ENCODE data around the gene KCNS1.
"Not testable (repeated sequence)": the region's sequence is repeated elsewhere in the genome, so short reads cannot be mapped to it uniquely, and the experiment has no call there.

The KCNS1 gene

DNA sequence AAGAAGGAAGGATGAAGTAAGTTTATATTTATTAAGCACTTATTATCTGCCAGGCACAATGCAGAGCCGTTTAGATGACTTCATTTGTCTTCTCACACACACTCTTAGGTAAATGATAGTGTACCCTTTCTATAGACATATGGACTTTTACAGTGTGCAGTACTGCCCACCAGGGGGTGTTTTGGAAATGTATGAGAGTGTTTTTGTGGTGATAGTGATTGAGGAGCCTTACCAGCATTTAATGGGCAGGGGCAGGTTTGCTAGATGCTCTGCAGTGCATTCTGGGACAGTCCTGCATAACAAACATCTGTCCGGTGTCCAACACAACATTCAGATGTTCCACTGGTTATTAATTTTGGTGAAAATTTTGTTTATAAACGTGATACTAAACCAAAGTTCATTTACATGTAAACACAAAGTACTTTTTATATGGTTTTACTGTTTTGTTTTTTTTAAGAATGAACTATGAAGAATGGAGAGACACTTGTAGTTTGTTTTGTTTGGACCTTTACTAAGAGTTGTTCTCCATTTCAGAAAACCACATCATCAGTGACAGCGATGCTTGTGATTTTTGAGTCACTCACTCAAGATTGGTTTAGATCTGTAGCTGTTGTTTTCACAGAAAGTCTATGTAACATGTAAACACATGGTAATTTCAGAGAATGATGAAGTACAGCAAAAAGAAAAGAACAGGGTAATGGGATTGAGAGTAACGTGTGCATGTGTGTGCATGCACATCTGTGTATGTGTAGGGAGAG is 19.9 kb downstream of the KCNS1 start:
- no peak for DNase-seq (ENCODE audit: low read depth in 2 of 2)

DNA sequence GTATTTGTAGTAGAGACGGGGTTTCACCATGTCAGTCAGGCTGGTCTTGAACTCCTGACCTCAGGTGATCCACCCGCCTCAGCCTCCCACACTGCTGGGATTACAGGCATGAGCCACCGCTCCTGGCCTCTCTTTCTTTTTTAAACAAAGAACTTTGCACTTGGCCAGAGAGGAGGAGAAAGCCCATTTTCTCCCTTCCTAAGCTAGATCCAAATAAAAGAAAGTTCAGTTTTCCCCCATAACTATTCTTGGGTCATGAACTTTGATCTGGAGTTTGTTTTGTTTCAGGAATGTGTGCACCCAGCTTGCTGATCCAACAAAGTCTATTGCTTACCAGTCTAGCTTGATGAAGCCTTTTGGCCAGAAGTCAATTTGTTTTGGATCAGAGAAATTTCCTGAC is 23.4 kb downstream of the KCNS1 start:
- DNase-seq (ENCODE audit: low read depth in 2 of 2), result no peak

DNA sequence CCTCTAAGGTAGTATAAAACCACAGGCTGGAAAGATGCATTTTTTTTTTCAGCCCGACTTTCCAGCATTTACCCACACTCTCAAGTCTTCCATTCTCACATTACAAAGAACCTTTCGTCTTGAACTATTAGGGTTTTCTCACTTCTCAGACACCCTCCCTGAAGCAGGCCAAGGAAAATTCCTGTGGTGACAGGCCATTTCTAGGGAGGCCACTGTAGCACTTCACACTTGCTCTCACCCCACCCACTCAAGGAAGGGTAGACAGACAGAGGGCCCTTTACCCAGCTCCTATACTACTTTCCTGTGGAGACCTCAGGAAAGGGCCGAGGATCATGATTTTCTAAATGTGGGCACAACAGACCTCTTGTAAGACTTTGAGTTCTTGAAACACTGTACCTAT is 27.7 kb downstream of the KCNS1 start:
- DNase-seq (ENCODE audit: low read depth in 2 of 2), result no peak

- no peak for DNase-seq (ENCODE audit: low read depth in 2 of 2)
These were observed 28.9 kb downstream of the KCNS1 start for GRCh38 chr20:45072066-45072465.

- DNase-seq (ENCODE audit: low read depth in 2 of 2), result no peak
These were observed 29.8 kb downstream of the KCNS1 start for GRCh38 chr20:45070932-45071632.

DNA sequence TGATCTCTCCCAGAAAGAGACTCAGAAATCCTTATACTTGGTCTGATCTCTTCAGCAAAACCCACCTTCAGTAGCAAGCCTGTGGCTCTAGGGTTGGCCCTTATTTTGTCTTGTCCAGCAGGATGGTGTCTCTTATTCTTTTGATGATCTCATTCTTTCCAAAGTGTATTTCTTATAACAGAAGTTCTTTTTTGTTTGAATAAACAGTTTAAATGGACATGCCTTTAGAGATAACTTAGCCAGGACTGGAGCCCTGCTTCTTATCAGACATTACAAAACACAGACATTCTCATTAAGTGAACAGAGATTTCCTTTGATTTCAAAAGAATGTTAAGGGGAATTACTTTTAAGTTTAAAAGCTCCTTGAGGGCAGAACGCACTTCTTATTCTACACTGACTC is 31.7 kb downstream of the KCNS1 start:
- no peak for DNase-seq (ENCODE audit: low read depth in 2 of 2)

DNA sequence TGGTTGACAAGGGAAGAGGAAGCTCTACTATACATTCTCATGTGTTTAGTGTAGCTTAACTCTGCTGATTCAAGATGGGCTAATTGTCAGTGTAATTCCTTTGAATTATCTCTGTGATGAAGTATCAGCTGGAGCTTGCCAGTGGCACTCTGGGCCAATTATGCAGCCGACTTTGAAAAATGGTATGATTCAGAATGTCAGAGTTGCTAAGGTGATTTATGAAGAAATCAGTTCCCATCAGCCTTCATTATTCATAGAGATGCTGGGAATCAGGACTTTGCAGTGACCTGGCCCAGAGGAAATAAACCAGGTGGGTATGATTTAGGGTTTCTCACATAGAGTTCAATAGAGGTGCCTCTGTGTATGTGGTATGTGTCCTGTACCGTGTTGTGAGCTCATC is 33.4 kb downstream of the KCNS1 start:
- no peak for DNase-seq (ENCODE audit: low read depth in 2 of 2)

GRCh38 chr20:45067087-45067486 is 33.8 kb downstream of the KCNS1 start:
- no peak for DNase-seq (ENCODE audit: low read depth in 2 of 2)

DNA sequence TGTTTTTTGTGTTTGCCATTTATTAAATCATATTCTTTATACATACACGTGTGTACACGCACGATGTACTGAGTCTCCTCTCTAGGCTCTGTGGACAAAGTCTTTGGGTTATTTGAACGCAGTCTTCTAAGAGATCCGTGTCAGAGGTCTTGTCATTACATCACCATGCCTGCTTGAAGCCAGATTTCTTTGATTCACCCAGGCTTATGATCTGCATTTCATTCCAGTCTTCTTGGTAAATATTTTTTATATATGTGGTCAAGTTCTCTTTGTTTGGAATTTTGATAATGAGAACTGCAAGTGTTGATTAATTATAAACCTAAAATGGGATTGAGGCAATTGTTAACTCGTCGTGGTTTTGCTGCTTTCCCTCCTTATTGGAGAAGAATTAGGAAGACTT is 34.6 kb downstream of the KCNS1 start:
- DNase-seq (ENCODE audit: low read depth in 2 of 2), result no peak

DNA sequence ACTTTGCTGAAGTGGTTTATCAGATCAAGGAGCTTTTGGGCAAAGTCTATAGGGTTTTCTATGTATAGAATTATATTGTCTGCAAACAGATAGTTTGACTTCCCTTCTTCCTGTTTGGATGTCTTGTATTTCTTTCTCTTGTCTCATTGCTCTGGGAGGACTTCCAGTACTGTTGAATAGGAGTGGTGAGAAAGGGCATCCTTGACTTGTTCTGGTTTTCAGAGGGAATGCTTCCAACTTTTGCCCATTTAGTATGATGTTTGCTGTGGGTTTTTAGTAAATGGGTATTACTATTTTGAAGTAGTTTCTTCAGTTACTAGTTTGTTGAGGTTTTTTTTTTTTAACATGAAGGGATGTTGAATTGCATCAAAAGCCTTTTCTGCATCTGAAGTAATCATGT is 36.1 kb downstream of the KCNS1 start:
- DNase-seq (ENCODE audit: low read depth in 2 of 2), result no peak

DNA sequence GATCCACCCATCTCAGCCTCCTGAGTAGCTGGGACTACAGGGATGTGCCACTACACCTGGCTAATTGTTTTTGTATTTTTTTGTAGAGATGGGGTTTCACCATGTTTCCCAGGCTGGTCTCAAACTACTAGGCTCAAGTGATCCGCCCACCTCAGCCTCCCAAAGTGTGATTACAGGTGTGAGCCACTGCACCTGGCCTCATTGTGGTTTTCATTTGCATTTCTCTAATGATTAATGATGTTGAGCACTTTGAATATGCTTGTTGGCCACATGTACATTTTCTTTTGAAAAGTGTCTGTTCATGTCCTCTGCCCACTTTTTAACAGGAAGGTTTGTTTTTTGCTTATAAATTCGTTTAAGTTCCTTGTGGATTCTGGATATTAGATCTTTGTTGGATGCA is 37.8 kb downstream of the KCNS1 start:
- DNase-seq (ENCODE audit: low read depth in 2 of 2), result not testable (repeated sequence)

- no peak for DNase-seq (ENCODE audit: low read depth in 2 of 2)
These were observed 39.7 kb downstream of the KCNS1 start for GRCh38 chr20:45061244-45061643.

DNA sequence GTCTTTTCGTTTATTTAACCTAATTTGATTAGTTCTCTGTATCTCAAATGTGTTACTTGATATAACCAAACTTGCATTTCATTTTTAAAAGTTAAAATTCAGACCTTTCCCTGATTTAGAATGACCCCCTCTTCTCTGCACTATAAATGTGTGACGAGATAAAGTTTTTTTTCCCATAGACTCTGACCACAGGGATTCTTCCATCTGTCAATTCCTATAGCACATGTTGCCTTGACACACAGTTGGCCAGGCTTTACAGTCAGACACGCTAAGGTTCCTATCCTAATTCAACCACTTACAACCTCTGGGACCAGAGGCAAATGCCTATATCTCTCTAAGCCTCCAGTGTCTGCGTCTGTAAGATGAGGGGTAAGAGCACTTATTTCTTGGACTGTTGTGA is 40.6 kb downstream of the KCNS1 start:
- DNase-seq (ENCODE audit: low read depth in 2 of 2), result no peak

- DNase-seq (ENCODE audit: low read depth in 2 of 2), result no peak
These were observed 41.8 kb downstream of the KCNS1 start for GRCh38 chr20:45059022-45059728.

- DNase-seq (ENCODE audit: low read depth in 2 of 2), result no peak
These were observed 42.6 kb downstream of the KCNS1 start for GRCh38 chr20:45058168-45058850.

DNA sequence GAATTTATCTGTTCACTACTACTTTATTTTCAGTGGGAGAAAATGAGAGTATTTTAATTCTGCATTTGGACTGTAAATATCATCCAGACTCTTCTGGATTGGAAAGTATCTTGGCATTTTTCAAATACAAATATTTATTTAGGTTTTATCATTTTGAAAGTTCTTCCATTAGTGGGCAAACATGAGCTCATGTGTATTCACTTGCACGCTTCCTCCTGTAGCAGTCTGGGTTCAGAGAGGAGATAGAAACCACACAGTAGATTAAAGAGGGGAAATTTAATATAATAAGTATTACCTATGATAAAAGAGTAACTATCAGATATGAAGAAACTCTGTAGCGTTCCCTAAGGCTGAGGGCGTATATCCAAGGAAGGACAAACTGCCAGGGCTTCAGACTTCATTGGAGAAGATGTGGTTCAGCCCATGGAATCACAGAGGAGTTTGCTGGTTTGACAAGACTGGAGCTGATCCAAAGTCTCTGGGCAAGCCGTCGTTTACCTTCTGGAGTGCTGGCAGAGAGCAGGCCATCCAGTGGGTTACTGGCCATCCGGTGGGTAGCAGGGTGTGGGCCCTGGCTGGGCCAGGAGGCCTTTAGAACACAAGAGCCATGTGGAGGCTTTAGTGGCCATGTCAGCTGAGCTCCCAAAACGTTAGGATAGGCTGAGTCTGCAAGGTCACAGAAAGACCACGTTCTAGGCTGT is 44.3 kb downstream of the KCNS1 start:
- no peak for DNase-seq (ENCODE audit: low read depth in 2 of 2)

GRCh38 chr20:45055056-45055455 is 45.9 kb downstream of the KCNS1 start:
- DNase-seq (ENCODE audit: low read depth in 2 of 2), result no peak

DNA sequence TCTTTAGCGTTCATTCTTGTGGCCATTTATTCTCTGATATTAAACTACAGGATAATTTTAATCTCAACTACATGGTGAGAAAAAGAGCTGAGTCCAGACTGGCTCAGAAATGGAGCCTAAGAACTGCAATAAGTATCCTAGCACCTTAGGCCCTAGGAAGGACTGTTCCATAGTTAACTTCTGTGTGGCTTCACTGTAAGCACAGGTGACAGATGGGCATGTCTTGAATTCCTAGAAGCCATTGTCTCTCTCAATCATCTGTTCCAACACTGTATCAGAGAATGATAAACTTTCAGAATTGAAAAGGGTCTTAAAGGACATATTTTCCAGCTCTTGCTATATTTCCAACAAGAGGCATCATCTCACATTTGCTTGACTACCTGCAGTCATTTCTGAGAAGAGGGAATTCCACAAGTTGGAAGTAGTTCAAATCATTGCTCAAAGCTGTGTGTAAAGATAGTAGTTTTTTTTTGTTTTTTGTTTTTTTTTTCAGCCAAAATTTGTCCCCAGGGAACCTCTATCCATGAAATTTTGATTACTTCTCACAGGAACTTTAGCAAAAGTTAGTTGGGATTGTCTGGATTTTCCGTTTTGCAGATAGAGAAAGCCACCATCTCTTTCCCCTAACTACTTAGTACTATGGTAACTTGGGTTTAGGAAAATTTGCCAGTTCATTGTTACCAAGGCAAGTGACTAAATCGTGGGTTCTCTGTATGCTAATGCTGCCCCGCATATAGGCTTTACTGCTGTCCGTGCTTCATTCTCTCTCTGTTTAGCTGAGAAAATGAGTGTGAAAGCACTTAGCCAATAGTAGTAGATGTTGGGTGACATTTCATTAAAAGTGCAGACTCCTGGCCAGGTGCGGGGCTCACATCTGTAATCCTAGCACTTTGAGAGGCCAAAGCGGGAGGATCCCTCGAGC is 47.2 kb downstream of the KCNS1 start:
- DNase-seq (ENCODE audit: low read depth in 2 of 2), result no peak

DNA sequence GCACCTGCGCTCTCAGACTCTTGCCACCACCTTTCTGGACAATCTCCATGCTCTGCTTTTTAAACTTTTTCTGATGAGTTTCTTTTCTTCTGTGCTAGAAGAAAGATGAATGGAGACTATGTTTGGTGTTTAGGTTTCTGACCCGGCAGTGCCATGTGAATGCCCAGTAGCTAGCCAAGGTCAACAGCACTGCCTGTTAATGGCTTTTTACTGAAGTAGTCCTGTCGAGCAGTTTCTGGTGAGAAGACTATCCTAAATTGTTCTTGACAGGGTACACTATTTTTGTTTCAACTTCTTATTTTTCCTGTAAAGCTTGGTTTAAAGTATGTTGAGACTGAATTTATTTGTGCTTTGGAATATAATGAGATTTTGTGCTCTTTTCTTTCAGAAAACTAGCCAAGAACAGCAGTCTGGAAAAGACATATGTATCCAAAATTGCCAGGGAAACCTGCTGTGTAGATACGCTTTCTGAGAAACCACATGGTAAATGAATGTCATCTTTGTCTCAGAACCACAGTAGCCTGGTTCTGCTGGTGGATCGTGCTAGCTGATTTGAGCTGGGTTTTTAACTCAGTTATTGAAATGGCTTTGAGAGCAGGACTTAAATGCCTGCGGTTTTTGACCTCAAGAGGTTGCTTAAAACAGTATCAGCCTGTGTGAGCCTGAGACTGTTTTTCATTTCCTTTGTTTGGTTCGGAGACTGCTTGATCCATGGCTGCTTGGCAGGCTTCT is 48.1 kb downstream of the KCNS1 start:
- no peak for DNase-seq (ENCODE audit: low read depth in 2 of 2)

All from activated CD4-positive, alpha-beta T cell treated with anti-CD3 and anti-CD28 coated beads for 24 hours (primary cell).